IPS DF 6.9 (cell line): ENCODE measurements around the gene DRC7.

ENCODE experiments used
- DNase-seq: peaks from one replicate; pipeline ENCODE4 v3.0.0-alpha.2; 2013; ENCODE audit warnings: low read depth, low spot score
- H3K27ac ChIP-seq: one replicate; pipeline ENCODE4 v1.5.1; 2013; ENCODE audit warnings: low read length, control low read depth
- H3K27me3 ChIP-seq: 2 replicates; pipeline ENCODE4 v1.6.1; 2013; ENCODE audit warnings: mild to moderate bottlenecking, low read length; ENCODE audit not compliant: control insufficient read depth, insufficient read depth
- H3K36me3 ChIP-seq: 2 replicates; pipeline ENCODE4 v1.6.1; 2013; ENCODE audit warnings: low read length; ENCODE audit not compliant: control insufficient read depth, insufficient read depth
- H3K4me1 ChIP-seq: 2 replicates; pipeline ENCODE4 v1.6.1; 2013; ENCODE audit warnings: low read length; ENCODE audit not compliant: control insufficient read depth, insufficient read depth
- H3K4me3 ChIP-seq: 2 replicates; pipeline ENCODE4 v1.5.1; 2013; ENCODE audit warnings: mild to moderate bottlenecking, low read length
- H3K9me3 ChIP-seq: 2 replicates; pipeline ENCODE4 v1.6.1; 2013; ENCODE audit warnings: low read length, inconsistent platforms; ENCODE audit not compliant: control insufficient read depth, insufficient read depth
- WGBS: extraction: QIAGEN DNeasy Blood & Tissue Kit; methylation state at CpG from one replicate; pipeline ENCODE4 v1.1.7; 2013; ENCODE audit warnings: mixed read lengths, missing lambda C conversion rate; ENCODE audit not compliant: insufficient read length, insufficient coverage; 5-methylcytosine and 5-hydroxymethylcytosine counted together

DRC7 gene

GRCh38 chr16:57661510-57661909, 33.1 kb upstream of the DRC7 start:
- no CpG with 5 or more reads among the region's 7 CpGs for WGBS
- no peaks in the 10 kb centered on the region for H3K4me1 ChIP-seq
- H3K4me3 ChIP-seq = no peak overlapping the region
- H3K27me3 ChIP-seq = no peaks in the 10 kb centered on the region
- no peak for DNase-seq
- no peak overlapping the region for H3K27ac ChIP-seq
- no peaks in the 10 kb centered on the region for H3K36me3 ChIP-seq
- H3K9me3 ChIP-seq = no peaks in the 10 kb centered on the region

GRCh38 chr16:57661936-57662906, 32.4 kb upstream of the DRC7 start:
- Histone ChIP-seq H3K27ac (no peak overlapping the region), H3K9me3 (no peaks in the 10 kb centered on the region), H3K27me3 (no peaks in the 10 kb centered on the region), H3K4me3 (no peak overlapping the region), H3K4me1 (no peaks in the 10 kb centered on the region), H3K36me3 (no peaks in the 10 kb centered on the region)
- no CpG with 5 or more reads among the region's 20 CpGs for WGBS
- DNase-seq = no peak

GRCh38 chr16:57663436-57663835, 31.2 kb upstream of the DRC7 start:
- no peak overlapping the region for H3K4me3 ChIP-seq

GRCh38 chr16:57663917-57664661, 30.5 kb upstream of the DRC7 start:
- H3K9me3 ChIP-seq = no peaks in the 10 kb centered on the region
- no peaks in the 10 kb centered on the region for H3K36me3 ChIP-seq
- WGBS = no CpG with 5 or more reads among the region's 15 CpGs
- peaks cover 3% of the 10 kb centered on the region; the same call in 1 of the 2 replicates for H3K4me1 ChIP-seq
- H3K27ac ChIP-seq = no peak overlapping the region
- no peak overlapping the region for H3K4me3 ChIP-seq
- DNase-seq = no peak
- no peaks in the 10 kb centered on the region for H3K27me3 ChIP-seq

More at GRCh38 chr16:57663436-57663835, 31.2 kb upstream of the DRC7 start:
- Histone ChIP-seq H3K4me1 (peaks cover 3% of the 10 kb centered on the region; the same call in 1 of the 2 replicates), H3K9me3 (no peaks in the 10 kb centered on the region), H3K27me3 (no peaks in the 10 kb centered on the region), H3K27ac (no peak overlapping the region), H3K36me3 (no peaks in the 10 kb centered on the region)
- no CpG with 5 or more reads among the region's 21 CpGs for WGBS
- no peak for DNase-seq

DNA sequence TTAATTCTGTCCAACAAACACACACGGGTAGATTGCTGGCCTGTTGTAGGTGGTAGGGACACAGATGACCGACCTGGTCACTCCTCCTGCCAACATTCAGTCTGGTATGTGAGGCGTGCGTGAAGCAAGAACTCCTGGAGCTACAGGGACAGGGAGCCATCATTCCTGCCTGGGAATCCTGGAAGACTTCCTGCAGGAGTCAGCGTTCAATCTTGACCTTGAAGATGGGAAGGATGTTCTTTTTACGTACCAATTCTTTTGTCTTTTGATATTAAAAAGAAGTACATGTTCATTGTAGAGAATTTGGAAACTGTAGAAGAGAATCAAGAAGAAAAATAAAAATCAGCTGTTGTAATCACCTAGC, 30.0 kb upstream of the DRC7 start:
- H3K27ac ChIP-seq = no peak overlapping the region
- WGBS = no CpG with 5 or more reads among the region's 6 CpGs

DNA sequence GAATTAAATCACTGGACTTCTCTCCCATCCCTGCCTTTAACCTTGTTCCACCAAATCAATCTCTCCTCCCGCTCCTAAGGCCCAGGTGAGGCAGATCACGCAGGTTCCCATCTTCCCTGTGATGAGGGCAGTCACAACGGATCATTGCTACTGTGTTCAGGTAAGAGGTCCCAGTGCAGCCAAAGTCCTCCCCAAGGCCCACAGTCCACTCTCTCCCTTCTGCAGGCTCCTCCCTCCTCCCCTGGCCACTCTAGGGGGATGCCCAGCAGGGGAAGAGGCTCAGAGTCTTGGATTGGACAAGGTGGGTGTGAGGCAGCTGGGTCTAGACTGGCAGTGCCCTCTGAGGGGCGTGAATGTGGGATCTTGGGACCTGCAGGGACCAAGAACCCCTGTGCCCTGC, 29.1 kb upstream of the DRC7 start:
- DNase-seq = no peak
- Histone ChIP-seq H3K27ac (no peak overlapping the region), H3K4me1 (peaks cover 3% of the 10 kb centered on the region; the same call in 1 of the 2 replicates), H3K9me3 (no peaks in the 10 kb centered on the region), H3K4me3 (no peak overlapping the region), H3K36me3 (no peaks in the 10 kb centered on the region), H3K27me3 (no peaks in the 10 kb centered on the region)
- no CpG with 5 or more reads among the region's 4 CpGs for WGBS

More for the DNA sequence above, 30.0 kb upstream of the DRC7 start:
- no peaks in the 10 kb centered on the region for H3K36me3 ChIP-seq
- DNase-seq = no peak
- H3K9me3 ChIP-seq = no peaks in the 10 kb centered on the region
- H3K4me3 ChIP-seq = no peak overlapping the region
- H3K4me1 ChIP-seq = peaks cover 3% of the 10 kb centered on the region; the same call in 1 of the 2 replicates
- H3K27me3 ChIP-seq = no peaks in the 10 kb centered on the region

- Histone ChIP-seq H3K36me3 (no peaks in the 10 kb centered on the region), H3K4me3 (no peak overlapping the region), H3K27ac (no peak overlapping the region), H3K27me3 (no peaks in the 10 kb centered on the region), H3K4me1 (peaks cover 3% of the 10 kb centered on the region; the same call in 1 of the 2 replicates), H3K9me3 (no peaks in the 10 kb centered on the region)
- no peak for DNase-seq
- WGBS = no CpG with 5 or more reads among the region's 11 CpGs
Observed at GRCh38 chr16:57666353-57667047, 28.1 kb upstream of the DRC7 start.

DNA sequence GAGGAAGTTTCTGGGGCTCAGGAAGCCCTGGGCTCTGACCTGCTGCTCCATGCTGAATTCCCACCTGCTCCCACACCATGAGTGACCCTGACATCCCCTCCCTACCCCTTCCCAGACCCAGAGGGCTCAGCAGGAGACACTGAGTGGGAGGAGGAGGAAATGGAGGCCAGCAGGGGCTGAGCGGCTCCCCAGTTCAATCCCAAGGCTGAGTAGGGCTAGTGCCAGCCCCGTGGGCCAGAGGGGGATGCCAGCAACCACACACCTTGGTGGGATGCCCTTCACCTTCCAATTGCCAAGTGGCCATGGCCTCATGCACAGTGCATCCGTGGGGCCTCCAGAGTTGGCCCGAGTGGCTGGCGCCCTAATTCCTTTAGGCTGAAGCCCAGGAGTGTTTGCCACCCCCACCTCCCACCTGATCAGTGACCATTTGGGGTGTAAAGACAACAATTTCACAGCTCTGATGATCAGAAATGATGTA, 27.5 kb upstream of the DRC7 start:
- Histone ChIP-seq H3K27ac (no peak overlapping the region), H3K36me3 (no peaks in the 10 kb centered on the region), H3K27me3 (no peaks in the 10 kb centered on the region), H3K4me1 (peaks cover 3% of the 10 kb centered on the region; the same call in 1 of the 2 replicates), H3K4me3 (no peak overlapping the region), H3K9me3 (no peaks in the 10 kb centered on the region)
- no CpG with 5 or more reads among the region's 5 CpGs for WGBS
- DNase-seq = no peak

DNA sequence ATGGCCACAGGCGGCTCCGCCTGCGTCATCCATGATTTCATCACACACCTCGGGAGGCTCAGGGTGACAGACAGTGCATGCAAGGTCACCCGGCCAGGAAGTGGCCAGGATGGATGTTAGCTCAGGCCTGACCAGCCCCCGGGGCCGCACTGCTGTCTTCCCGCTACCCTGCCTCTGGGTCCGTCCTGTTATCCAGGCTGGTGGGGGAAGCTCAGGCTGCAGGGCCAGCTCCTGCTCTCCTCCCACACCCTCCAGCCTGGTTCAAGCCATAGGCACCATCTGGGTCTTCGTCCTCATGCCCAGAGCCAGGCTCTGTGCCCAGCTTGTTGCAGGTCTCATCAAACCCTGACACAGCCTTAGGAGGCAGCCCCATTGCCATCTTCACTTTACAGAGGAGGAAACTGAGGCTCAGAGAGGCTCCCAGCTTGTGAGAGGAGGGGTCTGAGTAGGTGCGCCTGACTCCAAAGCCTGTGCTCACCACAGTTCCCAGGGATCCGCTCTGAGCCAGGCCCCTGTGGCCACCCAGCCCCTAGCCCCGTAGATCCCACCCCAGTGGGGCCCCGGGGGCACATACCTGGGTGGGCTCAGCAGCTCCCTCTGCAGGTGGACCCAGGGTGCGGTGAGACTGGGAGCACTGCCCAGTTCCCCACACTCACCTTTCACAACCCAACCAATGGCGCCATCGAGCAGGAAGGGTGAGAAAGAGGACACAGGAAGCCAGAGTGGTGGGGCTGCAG, 26.9 kb upstream of the DRC7 start:
- H3K27ac ChIP-seq = no peak overlapping the region
- DNase-seq = no peak

More for the DNA sequence above, 26.9 kb upstream of the DRC7 start:
- no peaks in the 10 kb centered on the region for H3K9me3 ChIP-seq
- WGBS = no CpG with 5 or more reads among the region's 17 CpGs
- no peak overlapping the region for H3K4me3 ChIP-seq
- H3K27me3 ChIP-seq = no peaks in the 10 kb centered on the region
- H3K36me3 ChIP-seq = no peaks in the 10 kb centered on the region
- peaks cover 3% of the 10 kb centered on the region; the same call in 1 of the 2 replicates for H3K4me1 ChIP-seq
